Osteoblast (primary cell): ENCODE measurements around the gene HLA-DQA1. TPM values are rescaled to one million over a fixed set of nuclear protein-coding genes. Genes with fewer than 3 reads are reported as not detected.

Experiments used
- DNase-seq: peaks from one replicate; pipeline ENCODE4 v3.0.0; 2011; ENCODE audit warnings: low spot score, mixed read lengths; ENCODE audit not compliant: insufficient read length; ENCODE audit errors: missing footprints
- H2AFZ ChIP-seq: 2 replicates; pipeline ENCODE4 v1.6.0; 2011; ENCODE audit warnings: mild to moderate bottlenecking, low read length
- H3K27ac ChIP-seq: 2 replicates; pipeline ENCODE4 v1.5.1; 2011; ENCODE audit warnings: mild to moderate bottlenecking, low read depth, low read length, moderate library complexity
- H3K27me3 ChIP-seq: 2 replicates; pipeline ENCODE4 v1.6.0; 2012; ENCODE audit warnings: mild to moderate bottlenecking, control low read depth, inconsistent platforms, low read length, moderate library complexity; ENCODE audit not compliant: insufficient read depth
- H3K36me3 ChIP-seq: 2 replicates; pipeline ENCODE4 v1.5.1; 2011; ENCODE audit warnings: mild to moderate bottlenecking, low read length, control low read depth, moderate library complexity; ENCODE audit not compliant: insufficient read depth
- H3K4me1 ChIP-seq: 2 replicates; pipeline ENCODE4 v1.5.1; 2011; ENCODE audit warnings: mild to moderate bottlenecking, low read length, control low read depth, moderate library complexity; ENCODE audit not compliant: insufficient read depth
- H3K4me2 ChIP-seq: 2 replicates; pipeline ENCODE4 v1.6.0; 2011; ENCODE audit warnings: mild to moderate bottlenecking, low read length; ENCODE audit not compliant: insufficient read depth
- H3K4me3 ChIP-seq: fragments of 200-600 bp; sonication (generic); 3 replicates; pipeline ENCODE4 v1.5.1; 2012; ENCODE audit warnings: mild to moderate bottlenecking, low read length, inconsistent platforms; ENCODE audit not compliant: insufficient read depth
- H3K79me2 ChIP-seq: 2 replicates; pipeline ENCODE4 v1.6.0; 2012; ENCODE audit warnings: mild to moderate bottlenecking, low read length, control low read depth, inconsistent platforms; ENCODE audit not compliant: insufficient read depth
- H3K9me3 ChIP-seq: 2 replicates; pipeline ENCODE4 v1.5.1; 2011; ENCODE audit warnings: low read depth, low read length, control low read depth
- H4K20me1 ChIP-seq: 2 replicates; pipeline ENCODE4 v1.6.0; 2012; ENCODE audit warnings: mild to moderate bottlenecking, low read length, control low read depth; ENCODE audit not compliant: insufficient read depth
- total RNA-seq: library from RNA; depleted of rRNA; stranded (reverse); fragments of >200 nt; gene quantifications from 2 replicates; pipeline ENCODE4 v1.2.3, GENCODE V29; 2012
- TF ChIP-seq, protein P1 (sequence below): IDR thresholded peaks from 2 replicates; pipeline ENCODE4 v1.5.1; 2011; ENCODE audit warnings: mild to moderate bottlenecking, low read depth, low read length, moderate library complexity; ENCODE audit errors: extremely low read depth

HLA-DQA1 gene
- total RNA-seq, 1 donor, result not detected

- Histone ChIP-seq H3K4me1 (no peaks in the 10 kb centered on the region), H3K27ac (no peak overlapping the region), H3K79me2 (no peaks in the 10 kb centered on the region), H2AFZ (no peak overlapping the region), H3K9me3 (no peaks in the 10 kb centered on the region), H3K4me3 (no peak overlapping the region), H4K20me1 (no peaks in the 10 kb centered on the region), H3K27me3 (peaks cover 3% of the 10 kb centered on the region), H3K4me2 (no peak overlapping the region), H3K36me3 (no peaks in the 10 kb centered on the region)
- no peak for DNase-seq
- TF ChIP-seq, protein P1, sequence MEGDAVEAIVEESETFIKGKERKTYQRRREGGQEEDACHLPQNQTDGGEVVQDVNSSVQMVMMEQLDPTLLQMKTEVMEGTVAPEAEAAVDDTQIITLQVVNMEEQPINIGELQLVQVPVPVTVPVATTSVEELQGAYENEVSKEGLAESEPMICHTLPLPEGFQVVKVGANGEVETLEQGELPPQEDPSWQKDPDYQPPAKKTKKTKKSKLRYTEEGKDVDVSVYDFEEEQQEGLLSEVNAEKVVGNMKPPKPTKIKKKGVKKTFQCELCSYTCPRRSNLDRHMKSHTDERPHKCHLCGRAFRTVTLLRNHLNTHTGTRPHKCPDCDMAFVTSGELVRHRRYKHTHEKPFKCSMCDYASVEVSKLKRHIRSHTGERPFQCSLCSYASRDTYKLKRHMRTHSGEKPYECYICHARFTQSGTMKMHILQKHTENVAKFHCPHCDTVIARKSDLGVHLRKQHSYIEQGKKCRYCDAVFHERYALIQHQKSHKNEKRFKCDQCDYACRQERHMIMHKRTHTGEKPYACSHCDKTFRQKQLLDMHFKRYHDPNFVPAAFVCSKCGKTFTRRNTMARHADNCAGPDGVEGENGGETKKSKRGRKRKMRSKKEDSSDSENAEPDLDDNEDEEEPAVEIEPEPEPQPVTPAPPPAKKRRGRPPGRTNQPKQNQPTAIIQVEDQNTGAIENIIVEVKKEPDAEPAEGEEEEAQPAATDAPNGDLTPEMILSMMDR, result no peak
Measured at GRCh38 chr6:32689531-32690501, 52.6 kb downstream of the HLA-DQA1 start.

- no peak overlapping the region for H3K4me2 ChIP-seq
- H3K4me3 ChIP-seq, result no peak overlapping the region
- H3K9me3 ChIP-seq, result no peaks in the 10 kb centered on the region
- no peaks in the 10 kb centered on the region for H3K4me1 ChIP-seq
- no peak overlapping the region for H2AFZ ChIP-seq
- no peaks in the 10 kb centered on the region for H3K36me3 ChIP-seq
- no peak for DNase-seq
- TF ChIP-seq, protein P1, result no peak
- no peaks in the 10 kb centered on the region for H3K27me3 ChIP-seq
- no peak overlapping the region for H3K27ac ChIP-seq
- H3K79me2 ChIP-seq, result no peaks in the 10 kb centered on the region
- H4K20me1 ChIP-seq, result no peaks in the 10 kb centered on the region
Measured at GRCh38 chr6:32692019-32692418, 54.8 kb downstream of the HLA-DQA1 start.

Other genes starting within 250 kb of the HLA-DQA1 start
- gene BTNL2, start 230.2 kb upstream of the HLA-DQA1 start, total RNA-seq, result not detected in 2 replicates
- 5.8 and 50.7 TPM in 2 replicates for gene HLA-DRA, start 197.5 kb upstream of the HLA-DQA1 start, total RNA-seq
- gene HLA-DRB5, start 107.1 kb upstream of the HLA-DQA1 start, total RNA-seq, result not detected in 2 replicates
- gene HLA-DRB1, start 47.6 kb upstream of the HLA-DQA1 start, total RNA-seq, result 1.1 and 19.7 TPM in 2 replicates
- gene HLA-DQB1, start 29.3 kb downstream of the HLA-DQA1 start, total RNA-seq, result under 0.01 and 6.5 TPM in 2 replicates
- not detected in 2 replicates for gene HLA-DQA2, start 104.0 kb downstream of the HLA-DQA1 start, total RNA-seq
- not detected in 2 replicates for gene HLA-DQB2, start 126.1 kb downstream of the HLA-DQA1 start, total RNA-seq
- 0.36 TPM in 1 of 2 replicates, not detected in the other for gene HLA-DOB, start 179.6 kb downstream of the HLA-DQA1 start, total RNA-seq
- gene TAP2, start 201.3 kb downstream of the HLA-DQA1 start, total RNA-seq, result 12.4 and 20.6 TPM in 2 replicates
- 67.3 and 83.4 TPM in 2 replicates for gene PSMB8, start 206.6 kb downstream of the HLA-DQA1 start, total RNA-seq
- gene TAP1, start 216.3 kb downstream of the HLA-DQA1 start, total RNA-seq, result 42.3 and 43.6 TPM in 2 replicates
- gene PSMB9, start 216.8 kb downstream of the HLA-DQA1 start, total RNA-seq, result 20.3 and 29.8 TPM in 2 replicates